Measurements from ENCODE around the gene DALRD3. TPM values are rescaled to one million over a fixed set of nuclear protein-coding genes. Genes with fewer than 3 reads are reported as not detected.
A peak's percentile ranks its signal among the peaks of the same experiment; 100 is the strongest.

DALRD3 gene
- polyA plus RNA-seq, 1 donor, result 28.5 TPM

DNA sequence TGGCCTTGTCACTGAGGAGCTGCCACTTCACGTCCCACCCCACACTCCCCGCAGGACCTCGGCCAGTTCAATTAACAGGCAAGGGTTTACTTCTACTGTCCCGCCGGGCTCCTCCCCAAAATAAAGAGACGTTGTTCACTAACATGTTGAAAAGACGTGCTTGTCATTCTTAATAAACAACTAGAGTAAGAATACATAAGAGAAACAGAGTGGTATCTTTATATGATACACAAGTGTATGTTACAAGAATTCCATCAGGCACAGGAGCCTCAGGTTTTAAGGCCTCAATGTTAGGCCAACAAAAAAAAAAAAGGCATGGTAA, 11.1 kb upstream of the DALRD3 start:
- WGBS (ENCODE audit: insufficient coverage, low lambda C conversion rate), result no CpG with 5 or more reads among the region's 7 CpGs
- peaks cover 75% of the 10 kb centered on the region for H3K36me3 ChIP-seq (ENCODE audit: control insufficient read depth, insufficient read depth, low read length)

DNA sequence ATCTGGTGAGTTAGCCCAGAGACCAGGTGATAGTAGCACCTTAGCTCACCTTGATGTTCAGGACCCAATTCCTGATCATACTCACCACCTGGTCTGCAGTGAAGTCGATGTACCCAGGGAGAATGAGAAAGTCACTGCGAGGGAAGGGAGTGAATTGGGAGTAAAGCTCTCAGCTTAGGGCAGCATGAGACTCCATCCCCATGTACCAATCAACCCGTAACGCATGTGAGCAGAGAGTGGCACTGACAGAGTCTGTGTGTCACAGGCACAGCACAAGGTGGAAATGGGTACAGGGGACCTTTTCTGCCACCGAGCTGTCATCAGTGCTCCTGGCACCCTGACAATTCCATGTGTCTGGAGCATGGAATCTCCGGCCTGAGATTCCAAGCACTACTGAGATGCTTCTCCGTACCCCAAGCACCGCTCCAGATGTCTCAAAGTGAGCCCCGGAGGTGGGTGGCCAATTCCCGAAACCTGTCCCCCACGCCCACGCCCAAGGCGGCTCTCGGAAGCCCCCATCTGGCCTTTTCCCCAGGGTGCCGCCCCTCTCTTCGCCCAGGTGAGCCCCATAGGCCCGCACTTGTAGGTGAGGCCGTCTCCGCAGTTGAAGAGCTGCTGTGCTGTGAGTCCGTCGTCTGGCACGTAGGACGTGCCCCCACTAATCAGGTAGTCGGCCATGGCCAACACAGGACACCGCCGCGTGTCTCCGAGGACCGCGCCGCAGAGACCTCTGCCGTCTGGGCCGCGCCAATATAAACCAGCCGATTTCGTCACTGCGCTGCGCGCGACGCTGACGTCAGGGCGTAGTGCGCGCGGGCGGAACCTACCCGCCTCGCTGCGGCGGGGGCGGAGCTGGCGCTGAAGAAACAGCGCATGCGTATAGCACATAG, 10.5 kb upstream of the DALRD3 start, which contains the start of gene IMPDH2:
Gene IMPDH2, minus strand, starts transcription at position 726 of the 890 bp plus-strand sequence. Its CDS starts 48 bp downstream, at position 678.
- Histone ChIP-seq H3K9me3 (ENCODE audit: control insufficient read depth, low read depth, low read length) (no peaks in the 10 kb centered on the region), H3K36me3 (ENCODE audit: control insufficient read depth, insufficient read depth, low read length) (peaks cover 75% of the 10 kb centered on the region), H3K4me3 (ENCODE audit: low read length) (peak within 1 kb of the TSS; percentile 89), H3K4me1 (ENCODE audit: control insufficient read depth, insufficient read depth, low read length) (peaks cover 13% of the 10 kb centered on the region), H3K27ac (ENCODE audit: low read length) (peak within 1 kb of the TSS; percentile 72), H3K27me3 (ENCODE audit: control insufficient read depth, insufficient read depth, low read length) (no peaks in the 10 kb centered on the region)
- no CpG with 5 or more reads among the region's 55 CpGs for WGBS (ENCODE audit: insufficient coverage, low lambda C conversion rate)
- DNase-seq, result peak; percentile 97

More for the DNA sequence above, 11.1 kb upstream of the DALRD3 start:
- H3K9me3 ChIP-seq (ENCODE audit: control insufficient read depth, low read depth, low read length), result no peaks in the 10 kb centered on the region
- H3K27me3 ChIP-seq (ENCODE audit: control insufficient read depth, insufficient read depth, low read length), result no peaks in the 10 kb centered on the region
- H3K4me3 ChIP-seq (ENCODE audit: low read length), result peak overlapping the region; percentile 89
- H3K4me1 ChIP-seq (ENCODE audit: control insufficient read depth, insufficient read depth, low read length), result peaks cover 11% of the 10 kb centered on the region
- no peak for DNase-seq
- peak overlapping the region; percentile 71 for H3K27ac ChIP-seq (ENCODE audit: low read length)

- no peaks in the 10 kb centered on the region for H3K27me3 ChIP-seq (ENCODE audit: control insufficient read depth, insufficient read depth, low read length)
- no peaks in the 10 kb centered on the region for H3K9me3 ChIP-seq (ENCODE audit: control insufficient read depth, low read depth, low read length)
- WGBS (ENCODE audit: insufficient coverage, low lambda C conversion rate), result 100% methylated on average over 1 of the region's 4 CpGs
- H3K4me3 ChIP-seq (ENCODE audit: low read length), result peak overlapping the region; percentile 89
- no peak for DNase-seq
- H3K27ac ChIP-seq (ENCODE audit: low read length), result no peak overlapping the region
- H3K36me3 ChIP-seq (ENCODE audit: control insufficient read depth, insufficient read depth, low read length), result peaks cover 78% of the 10 kb centered on the region
- peaks cover 17% of the 10 kb centered on the region for H3K4me1 ChIP-seq (ENCODE audit: control insufficient read depth, insufficient read depth, low read length)
Observed at GRCh38 chr3:49028298-49028672, 9.9 kb upstream of the DALRD3 start.

GRCh38 chr3:49027634-49028033, 9.3 kb upstream of the DALRD3 start:
- Histone ChIP-seq H3K4me3 (ENCODE audit: low read length) (no peak overlapping the region), H3K4me1 (ENCODE audit: control insufficient read depth, insufficient read depth, low read length) (peaks cover 23% of the 10 kb centered on the region), H3K27ac (ENCODE audit: low read length) (no peak overlapping the region), H3K9me3 (ENCODE audit: control insufficient read depth, low read depth, low read length) (no peaks in the 10 kb centered on the region), H3K36me3 (ENCODE audit: control insufficient read depth, insufficient read depth, low read length) (peaks cover 74% of the 10 kb centered on the region), H3K27me3 (ENCODE audit: control insufficient read depth, insufficient read depth, low read length) (no peaks in the 10 kb centered on the region)
- no peak for DNase-seq
- WGBS (ENCODE audit: insufficient coverage, low lambda C conversion rate), result no CpG with 5 or more reads among the region's 9 CpGs

DNA sequence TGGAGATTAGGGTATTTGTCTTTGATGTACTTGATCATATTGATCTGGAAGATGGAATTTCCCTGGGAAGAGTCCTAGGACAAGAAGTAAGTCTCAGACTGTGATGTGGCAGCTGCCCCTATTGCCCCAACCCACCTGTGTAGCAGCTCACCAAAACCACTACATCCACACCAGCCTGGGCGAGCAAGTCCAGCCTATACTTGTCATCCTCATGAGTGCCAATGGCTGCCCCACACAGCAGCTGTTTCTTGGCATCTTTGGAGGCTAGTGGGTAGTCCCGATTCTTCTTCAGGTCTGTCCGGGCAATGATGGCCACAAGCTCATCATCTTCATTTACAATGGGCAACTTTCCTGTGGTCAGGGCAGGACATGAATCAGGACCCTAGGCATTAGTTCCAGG, 8.2 kb upstream of the DALRD3 start:
- Histone ChIP-seq H3K4me1 (ENCODE audit: control insufficient read depth, insufficient read depth, low read length) (peaks cover 24% of the 10 kb centered on the region), H3K9me3 (ENCODE audit: control insufficient read depth, low read depth, low read length) (no peaks in the 10 kb centered on the region), H3K4me3 (ENCODE audit: low read length) (no peak overlapping the region), H3K36me3 (ENCODE audit: control insufficient read depth, insufficient read depth, low read length) (peaks cover 63% of the 10 kb centered on the region), H3K27ac (ENCODE audit: low read length) (no peak overlapping the region), H3K27me3 (ENCODE audit: control insufficient read depth, insufficient read depth, low read length) (no peaks in the 10 kb centered on the region)
- no CpG with 5 or more reads among the region's 3 CpGs for WGBS (ENCODE audit: insufficient coverage, low lambda C conversion rate)
- DNase-seq, result peak in 1 of 2 donors; percentile 1

- peaks cover 57% of the 10 kb centered on the region for H3K36me3 ChIP-seq (ENCODE audit: control insufficient read depth, insufficient read depth, low read length)
- peak in 1 of 2 donors; percentile 5 for DNase-seq
- H3K4me1 ChIP-seq (ENCODE audit: control insufficient read depth, insufficient read depth, low read length), result peaks cover 24% of the 10 kb centered on the region
- no CpG with 5 or more reads among the region's 8 CpGs for WGBS (ENCODE audit: insufficient coverage, low lambda C conversion rate)
- no peaks in the 10 kb centered on the region for H3K9me3 ChIP-seq (ENCODE audit: control insufficient read depth, low read depth, low read length)
- no peak overlapping the region for H3K4me3 ChIP-seq (ENCODE audit: low read length)
- H3K27ac ChIP-seq (ENCODE audit: low read length), result no peak overlapping the region
- no peaks in the 10 kb centered on the region for H3K27me3 ChIP-seq (ENCODE audit: control insufficient read depth, insufficient read depth, low read length)
Observed at GRCh38 chr3:49025793-49026520, 7.6 kb upstream of the DALRD3 start.

DNA sequence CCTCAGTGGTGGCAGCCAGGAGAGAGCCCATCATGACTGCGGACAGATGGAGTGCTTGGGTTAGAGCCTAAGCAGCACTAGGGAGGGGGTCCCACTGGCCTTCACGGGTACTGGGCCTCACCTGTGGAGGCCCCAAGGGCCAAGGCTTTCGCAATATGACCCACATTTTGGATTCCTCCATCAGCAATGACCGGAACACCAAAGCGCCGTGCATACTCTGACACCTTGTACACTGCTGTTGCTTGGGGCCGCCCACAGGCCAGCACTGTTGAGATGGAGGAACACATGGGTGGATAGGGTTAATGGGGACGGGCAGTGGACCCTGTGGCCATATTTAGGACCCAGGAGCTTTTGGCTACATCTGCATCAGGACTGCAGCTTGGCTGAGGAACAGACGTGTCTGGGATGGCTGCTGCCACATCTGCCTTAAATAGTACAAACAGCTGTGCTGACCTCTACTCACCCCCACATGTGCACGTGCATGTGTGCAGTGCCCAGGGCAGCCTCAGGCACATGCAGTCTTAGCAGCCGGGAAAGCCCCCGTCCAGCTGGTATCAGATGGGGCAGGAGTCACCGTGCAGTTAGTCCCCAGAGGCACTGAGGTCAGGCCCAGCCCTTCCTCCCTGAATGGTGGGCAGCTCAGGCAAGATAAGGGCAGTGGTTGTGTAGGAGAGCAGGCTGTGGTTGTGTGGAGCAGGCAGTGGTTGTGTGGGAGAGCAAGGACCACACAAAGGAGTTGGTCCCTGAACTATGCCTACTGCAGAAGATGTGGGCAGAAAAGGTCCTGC, 6.8 kb upstream of the DALRD3 start:
- DNase-seq, result peak in 1 of 2 donors; percentile 5
- Histone ChIP-seq H3K4me1 (ENCODE audit: control insufficient read depth, insufficient read depth, low read length) (peaks cover 24% of the 10 kb centered on the region), H3K27ac (ENCODE audit: low read length) (no peak overlapping the region), H3K36me3 (ENCODE audit: control insufficient read depth, insufficient read depth, low read length) (peaks cover 51% of the 10 kb centered on the region), H3K9me3 (ENCODE audit: control insufficient read depth, low read depth, low read length) (no peaks in the 10 kb centered on the region), H3K4me3 (ENCODE audit: low read length) (no peak overlapping the region), H3K27me3 (ENCODE audit: control insufficient read depth, insufficient read depth, low read length) (no peaks in the 10 kb centered on the region)
- WGBS (ENCODE audit: insufficient coverage, low lambda C conversion rate), result no CpG with 5 or more reads among the region's 13 CpGs

- peak in 1 of 2 donors; percentile 1 for DNase-seq
- H3K4me3 ChIP-seq (ENCODE audit: low read length), result no peak overlapping the region
- peaks cover 47% of the 10 kb centered on the region for H3K36me3 ChIP-seq (ENCODE audit: control insufficient read depth, insufficient read depth, low read length)
- no peak overlapping the region for H3K27ac ChIP-seq (ENCODE audit: low read length)
- H3K27me3 ChIP-seq (ENCODE audit: control insufficient read depth, insufficient read depth, low read length), result no peaks in the 10 kb centered on the region
- H3K9me3 ChIP-seq (ENCODE audit: control insufficient read depth, low read depth, low read length), result no peaks in the 10 kb centered on the region
- WGBS (ENCODE audit: insufficient coverage, low lambda C conversion rate), result no CpG with 5 or more reads among the region's 5 CpGs
- H3K4me1 ChIP-seq (ENCODE audit: control insufficient read depth, insufficient read depth, low read length), result peaks cover 30% of the 10 kb centered on the region
Observed at GRCh38 chr3:49024449-49024848, 6.1 kb upstream of the DALRD3 start.

DNA sequence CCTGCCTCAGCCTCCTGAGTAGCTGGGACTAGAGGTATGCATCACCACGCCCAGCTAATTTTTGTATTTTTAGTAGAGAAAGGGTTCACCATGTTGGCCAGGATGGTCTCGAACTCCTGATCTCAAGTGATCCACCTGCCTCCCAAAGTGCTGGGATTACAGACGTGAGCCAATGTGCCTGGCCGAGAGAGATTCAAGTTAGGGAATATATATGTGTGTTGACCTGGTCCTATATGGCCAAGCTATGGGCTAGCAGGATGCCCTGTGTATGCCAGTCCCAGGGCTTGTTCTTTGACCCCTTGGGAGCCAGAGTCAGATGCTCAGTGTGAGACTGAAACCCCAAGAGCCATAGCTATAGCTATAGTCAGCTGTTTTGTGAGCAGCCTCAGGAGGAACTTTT, 5.4 kb upstream of the DALRD3 start:
- Histone ChIP-seq H3K4me3 (ENCODE audit: low read length) (no peak overlapping the region), H3K9me3 (ENCODE audit: control insufficient read depth, low read depth, low read length) (no peaks in the 10 kb centered on the region), H3K27ac (ENCODE audit: low read length) (no peak overlapping the region), H3K4me1 (ENCODE audit: control insufficient read depth, insufficient read depth, low read length) (peaks cover 33% of the 10 kb centered on the region), H3K36me3 (ENCODE audit: control insufficient read depth, insufficient read depth, low read length) (peaks cover 47% of the 10 kb centered on the region), H3K27me3 (ENCODE audit: control insufficient read depth, insufficient read depth, low read length) (no peaks in the 10 kb centered on the region)
- peak in 1 of 2 donors; percentile 6 for DNase-seq
- WGBS (ENCODE audit: insufficient coverage, low lambda C conversion rate), result no CpG with 5 or more reads among the region's 4 CpGs

- no CpG with 5 or more reads among the region's 12 CpGs for WGBS (ENCODE audit: insufficient coverage, low lambda C conversion rate)
- H3K4me1 ChIP-seq (ENCODE audit: control insufficient read depth, insufficient read depth, low read length), result peaks cover 25% of the 10 kb centered on the region
- peak overlapping the region; percentile 100 for H3K27ac ChIP-seq (ENCODE audit: low read length)
- peak overlapping the region; percentile 91 for H3K4me3 ChIP-seq (ENCODE audit: low read length)
- no peaks in the 10 kb centered on the region for H3K27me3 ChIP-seq (ENCODE audit: control insufficient read depth, insufficient read depth, low read length)
- H3K36me3 ChIP-seq (ENCODE audit: control insufficient read depth, insufficient read depth, low read length), result peaks cover 46% of the 10 kb centered on the region
- DNase-seq, result no peak
- H3K9me3 ChIP-seq (ENCODE audit: control insufficient read depth, low read depth, low read length), result peaks cover 2% of the 10 kb centered on the region
Observed at GRCh38 chr3:49022688-49023171, 4.3 kb upstream of the DALRD3 start.
